ENCODE data around the gene TEAD2. TPM values are rescaled to one million over a fixed set of nuclear protein-coding genes. Genes with fewer than 3 reads are reported as not detected.
A peak's percentile ranks its signal among the peaks of the same experiment; 100 is the strongest.

TEAD2 gene
- polyA plus RNA-seq (2013, experiment 1 of 4), result 256 TPM
- 264 TPM for polyA plus RNA-seq (2013, experiment 2 of 4)
- polyA plus RNA-seq (2013, experiment 3 of 4), result 213 TPM
- polyA plus RNA-seq (2013, experiment 4 of 4), result 230 TPM

- Histone ChIP-seq H3K36me3 (ENCODE audit: control insufficient read depth, insufficient read depth, low read length) (peaks cover 24% of the 10 kb centered on the region), H3K4me3 (ENCODE audit: insufficient read depth, low read depth, low read length) (peak within 1 kb of the TSS; percentile 99), H3K9me3 (ENCODE audit: control insufficient read depth, low read length) (no peaks in the 10 kb centered on the region), H3K27me3 (ENCODE audit: control insufficient read depth, insufficient read depth, low read length, poor library complexity, severe bottlenecking) (no peaks in the 10 kb centered on the region), H3K27ac (ENCODE audit: insufficient read depth, low read depth, low read length, poor library complexity, severe bottlenecking) (peak within 1 kb of the TSS; percentile 98), H3K4me1 (ENCODE audit: control insufficient read depth, insufficient read depth, low read length) (peaks cover 22% of the 10 kb centered on the region)
- WGBS, 2 experiments, result 1% methylated on average over 52 of the region's 52 CpGs
These were observed at the start of gene TEAD2 for GRCh38 chr19:49362048-49362928. Gene TEAD2 (minus strand): TSS chr19:49362416. CDS start chr19:49360075, 2,341 bp downstream.

- H3K4me1 ChIP-seq (ENCODE audit: control insufficient read depth, insufficient read depth, low read length), result peaks cover 19% of the 10 kb centered on the region
- no peaks in the 10 kb centered on the region for H3K27me3 ChIP-seq (ENCODE audit: control insufficient read depth, insufficient read depth, low read length, poor library complexity, severe bottlenecking)
- H3K27ac ChIP-seq (ENCODE audit: insufficient read depth, low read depth, low read length, poor library complexity, severe bottlenecking), result no peak overlapping the region
- no peaks in the 10 kb centered on the region for H3K36me3 ChIP-seq (ENCODE audit: control insufficient read depth, insufficient read depth, low read length)
- no peak overlapping the region for H3K4me3 ChIP-seq (ENCODE audit: insufficient read depth, low read depth, low read length)
- no peaks in the 10 kb centered on the region for H3K9me3 ChIP-seq (ENCODE audit: control insufficient read depth, low read length)
- 90 to 92% methylated on average over 3 of the region's 3 CpGs for WGBS, 2 experiments
These were observed 49.6 kb upstream of the TEAD2 start for GRCh38 chr19:49411681-49412326.

GRCh38 chr19:49409441-49410029, 47.3 kb upstream of the TEAD2 start:
- Histone ChIP-seq H3K27me3 (ENCODE audit: control insufficient read depth, insufficient read depth, low read length, poor library complexity, severe bottlenecking) (no peaks in the 10 kb centered on the region), H3K4me3 (ENCODE audit: insufficient read depth, low read depth, low read length) (no peak overlapping the region), H3K27ac (ENCODE audit: insufficient read depth, low read depth, low read length, poor library complexity, severe bottlenecking) (no peak overlapping the region), H3K4me1 (ENCODE audit: control insufficient read depth, insufficient read depth, low read length) (peaks cover 10% of the 10 kb centered on the region), H3K9me3 (ENCODE audit: control insufficient read depth, low read length) (no peaks in the 10 kb centered on the region), H3K36me3 (ENCODE audit: control insufficient read depth, insufficient read depth, low read length) (no peaks in the 10 kb centered on the region)
- WGBS, 2 experiments, result 93 to 96% methylated on average over 5 of the region's 5 CpGs

- Histone ChIP-seq H3K4me1 (ENCODE audit: control insufficient read depth, insufficient read depth, low read length) (peaks cover 16% of the 10 kb centered on the region), H3K27ac (ENCODE audit: insufficient read depth, low read depth, low read length, poor library complexity, severe bottlenecking) (no peak overlapping the region), H3K27me3 (ENCODE audit: control insufficient read depth, insufficient read depth, low read length, poor library complexity, severe bottlenecking) (no peaks in the 10 kb centered on the region), H3K4me3 (ENCODE audit: insufficient read depth, low read depth, low read length) (no peak overlapping the region), H3K9me3 (ENCODE audit: control insufficient read depth, low read length) (no peaks in the 10 kb centered on the region), H3K36me3 (ENCODE audit: control insufficient read depth, insufficient read depth, low read length) (no peaks in the 10 kb centered on the region)
- WGBS, 2 experiments, result 90 to 92% methylated on average over 8 of the region's 8 CpGs
These were observed 46.7 kb upstream of the TEAD2 start for GRCh38 chr19:49408816-49409440.

- Histone ChIP-seq H3K9me3 (ENCODE audit: control insufficient read depth, low read length) (no peaks in the 10 kb centered on the region), H3K27me3 (ENCODE audit: control insufficient read depth, insufficient read depth, low read length, poor library complexity, severe bottlenecking) (no peaks in the 10 kb centered on the region), H3K27ac (ENCODE audit: insufficient read depth, low read depth, low read length, poor library complexity, severe bottlenecking) (no peak overlapping the region), H3K4me3 (ENCODE audit: insufficient read depth, low read depth, low read length) (no peak overlapping the region), H3K36me3 (ENCODE audit: control insufficient read depth, insufficient read depth, low read length) (no peaks in the 10 kb centered on the region), H3K4me1 (ENCODE audit: control insufficient read depth, insufficient read depth, low read length) (peaks cover 16% of the 10 kb centered on the region)
- WGBS, 2 experiments, result 93 to 96% methylated on average over 16 of the region's 16 CpGs
These were observed 45.3 kb upstream of the TEAD2 start for GRCh38 chr19:49407482-49408015.

GRCh38 chr19:49407079-49407478, 44.9 kb upstream of the TEAD2 start:
- Histone ChIP-seq H3K27me3 (ENCODE audit: control insufficient read depth, insufficient read depth, low read length, poor library complexity, severe bottlenecking) (no peaks in the 10 kb centered on the region), H3K27ac (ENCODE audit: insufficient read depth, low read depth, low read length, poor library complexity, severe bottlenecking) (no peak overlapping the region), H3K4me1 (ENCODE audit: control insufficient read depth, insufficient read depth, low read length) (peaks cover 17% of the 10 kb centered on the region), H3K4me3 (ENCODE audit: insufficient read depth, low read depth, low read length) (no peak overlapping the region), H3K9me3 (ENCODE audit: control insufficient read depth, low read length) (no peaks in the 10 kb centered on the region), H3K36me3 (ENCODE audit: control insufficient read depth, insufficient read depth, low read length) (no peaks in the 10 kb centered on the region)
- 93 to 94% methylated on average over 7 of the region's 7 CpGs for WGBS, 2 experiments

- Histone ChIP-seq H3K36me3 (ENCODE audit: control insufficient read depth, insufficient read depth, low read length) (no peaks in the 10 kb centered on the region), H3K9me3 (ENCODE audit: control insufficient read depth, low read length) (no peaks in the 10 kb centered on the region), H3K27ac (ENCODE audit: insufficient read depth, low read depth, low read length, poor library complexity, severe bottlenecking) (peak overlapping the region; percentile 83), H3K4me1 (ENCODE audit: control insufficient read depth, insufficient read depth, low read length) (peaks cover 32% of the 10 kb centered on the region), H3K27me3 (ENCODE audit: control insufficient read depth, insufficient read depth, low read length, poor library complexity, severe bottlenecking) (no peaks in the 10 kb centered on the region), H3K4me3 (ENCODE audit: insufficient read depth, low read depth, low read length) (peak overlapping the region; percentile 12)
- WGBS, 2 experiments, result 16 to 21% methylated on average over 7 of the region's 7 CpGs
These were observed 41.4 kb upstream of the TEAD2 start for GRCh38 chr19:49403404-49404187.

GRCh38 chr19:49400029-49400428, 37.8 kb upstream of the TEAD2 start:
- 85 to 92% methylated on average over 5 to 6 of the region's 6 CpGs for WGBS, 2 experiments
- Histone ChIP-seq H3K36me3 (ENCODE audit: control insufficient read depth, insufficient read depth, low read length) (no peaks in the 10 kb centered on the region), H3K27me3 (ENCODE audit: control insufficient read depth, insufficient read depth, low read length, poor library complexity, severe bottlenecking) (no peaks in the 10 kb centered on the region), H3K9me3 (ENCODE audit: control insufficient read depth, low read length) (no peaks in the 10 kb centered on the region), H3K4me1 (ENCODE audit: control insufficient read depth, insufficient read depth, low read length) (peaks cover 47% of the 10 kb centered on the region), H3K4me3 (ENCODE audit: insufficient read depth, low read depth, low read length) (no peak overlapping the region), H3K27ac (ENCODE audit: insufficient read depth, low read depth, low read length, poor library complexity, severe bottlenecking) (no peak overlapping the region)

GRCh38 chr19:49398931-49399330, 36.7 kb upstream of the TEAD2 start:
- Histone ChIP-seq H3K4me1 (ENCODE audit: control insufficient read depth, insufficient read depth, low read length) (peaks cover 42% of the 10 kb centered on the region), H3K27me3 (ENCODE audit: control insufficient read depth, insufficient read depth, low read length, poor library complexity, severe bottlenecking) (no peaks in the 10 kb centered on the region)
- WGBS, 2 experiments, result 84 to 95% methylated on average over 5 to 6 of the region's 6 CpGs

More at GRCh38 chr19:49398931-49399330, 36.7 kb upstream of the TEAD2 start:
- Histone ChIP-seq H3K4me3 (ENCODE audit: insufficient read depth, low read depth, low read length) (no peak overlapping the region), H3K9me3 (ENCODE audit: control insufficient read depth, low read length) (no peaks in the 10 kb centered on the region), H3K27ac (ENCODE audit: insufficient read depth, low read depth, low read length, poor library complexity, severe bottlenecking) (no peak overlapping the region), H3K36me3 (ENCODE audit: control insufficient read depth, insufficient read depth, low read length) (no peaks in the 10 kb centered on the region)

Data from ectodermal cell (in vitro differentiated cells).